Measurements from ENCODE around the gene CYP2W1. TPM values are rescaled to one million over a fixed set of nuclear protein-coding genes. Genes with fewer than 3 reads are reported as not detected.

CYP2W1 gene
- polyA plus RNA-seq, 1 donor (not counting 4 experiments of a cell fraction or from before 2014, with no cell fraction given) = 0.05 TPM

DNA sequence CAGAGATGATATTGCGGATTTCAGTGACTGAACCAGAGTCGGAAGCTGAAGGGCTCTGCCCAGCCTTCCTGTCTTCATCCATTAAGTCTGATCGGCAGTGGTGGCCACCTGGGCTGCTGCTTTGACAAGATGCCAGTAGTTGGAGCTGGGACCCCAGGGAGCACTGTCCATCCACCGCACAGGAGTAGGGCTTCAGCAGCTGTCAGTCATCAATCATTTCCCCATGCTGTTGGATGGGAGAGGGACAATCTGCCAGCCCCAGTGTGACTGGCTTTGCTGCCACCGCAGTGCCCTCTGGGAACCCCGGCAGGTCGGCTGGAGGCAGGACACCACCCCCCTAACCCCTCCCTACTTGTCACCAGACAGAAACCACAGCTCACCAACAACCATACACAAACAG, 38.4 kb downstream of the CYP2W1 start:
- H3K36me3 ChIP-seq (ENCODE audit: control insufficient read depth in 2 of 2, extremely low read depth in 1 of 2, insufficient read depth in 2 of 2, low read length in 2 of 2) = peaks cover 2 to 12% of the 10 kb centered on the region in 2 experiments
- no peak overlapping the region for H2AFZ ChIP-seq (ENCODE audit: control insufficient read depth, low read length)
- dilution Hi-C loops (cut with MboI; ENCODE audit: extremely low pct_ligation_motif_present, low sequenced_read_pairs) = no loop called here
- H3K79me2 ChIP-seq (ENCODE audit: control insufficient read depth, insufficient read depth, low read length) = peaks cover 48% of the 10 kb centered on the region
- H3K4me2 ChIP-seq (ENCODE audit: control insufficient read depth, extremely low read depth, insufficient read depth, low read depth, low read length) = no peak overlapping the region
- no peak for TF ChIP-seq EZH2 (IDR thresholded peaks at IDR 0.05; ENCODE audit: low read length)
- TF ChIP-seq, protein P1, sequence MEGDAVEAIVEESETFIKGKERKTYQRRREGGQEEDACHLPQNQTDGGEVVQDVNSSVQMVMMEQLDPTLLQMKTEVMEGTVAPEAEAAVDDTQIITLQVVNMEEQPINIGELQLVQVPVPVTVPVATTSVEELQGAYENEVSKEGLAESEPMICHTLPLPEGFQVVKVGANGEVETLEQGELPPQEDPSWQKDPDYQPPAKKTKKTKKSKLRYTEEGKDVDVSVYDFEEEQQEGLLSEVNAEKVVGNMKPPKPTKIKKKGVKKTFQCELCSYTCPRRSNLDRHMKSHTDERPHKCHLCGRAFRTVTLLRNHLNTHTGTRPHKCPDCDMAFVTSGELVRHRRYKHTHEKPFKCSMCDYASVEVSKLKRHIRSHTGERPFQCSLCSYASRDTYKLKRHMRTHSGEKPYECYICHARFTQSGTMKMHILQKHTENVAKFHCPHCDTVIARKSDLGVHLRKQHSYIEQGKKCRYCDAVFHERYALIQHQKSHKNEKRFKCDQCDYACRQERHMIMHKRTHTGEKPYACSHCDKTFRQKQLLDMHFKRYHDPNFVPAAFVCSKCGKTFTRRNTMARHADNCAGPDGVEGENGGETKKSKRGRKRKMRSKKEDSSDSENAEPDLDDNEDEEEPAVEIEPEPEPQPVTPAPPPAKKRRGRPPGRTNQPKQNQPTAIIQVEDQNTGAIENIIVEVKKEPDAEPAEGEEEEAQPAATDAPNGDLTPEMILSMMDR (optimal IDR thresholded peaks at IDR 0.05 in 1 of 3, IDR thresholded peaks at IDR 0.05 in 1 of 3, conservative IDR thresholded peaks at IDR 0.05 in 1 of 3; ENCODE audit: extremely low read depth in 1 of 3, insufficient read depth in 2 of 3, low read length in 3 of 3) = no peak
- H3K9ac ChIP-seq (ENCODE audit: control insufficient read depth, extremely low read depth, insufficient read depth, low read length) = no peak overlapping the region
- H3K9me1 ChIP-seq (ENCODE audit: control insufficient read depth, extremely low read depth, insufficient read depth, low read length) = no peaks in the 10 kb centered on the region
- no peak overlapping the region for H3K27ac ChIP-seq (ENCODE audit: control insufficient read depth, insufficient read depth, low read length)
- H3K9me3 ChIP-seq (ENCODE audit: control insufficient read depth, low read depth, low read length) = no peaks in the 10 kb centered on the region
- H3K4me3 ChIP-seq (ENCODE audit: control insufficient read depth in 2 of 3, extremely low read depth in 1 of 3, insufficient read depth in 2 of 3, low read depth in 1 of 3, low read length in 3 of 3) = no peak overlapping the region
- H4K20me1 ChIP-seq (ENCODE audit: control insufficient read depth, extremely low read depth, insufficient read depth, low read length) = peaks cover 13% of the 10 kb centered on the region
- DNase-seq (ENCODE audit: low read depth, low spot score) = no peak
- FAIRE-seq = no peak
- H3K4me1 ChIP-seq (ENCODE audit: control insufficient read depth, extremely low read depth, insufficient read depth, low read length) = no peaks in the 10 kb centered on the region
- no peaks in the 10 kb centered on the region for H3K27me3 ChIP-seq (ENCODE audit: control insufficient read depth, extremely low read depth, insufficient read depth, low read length)

DNA sequence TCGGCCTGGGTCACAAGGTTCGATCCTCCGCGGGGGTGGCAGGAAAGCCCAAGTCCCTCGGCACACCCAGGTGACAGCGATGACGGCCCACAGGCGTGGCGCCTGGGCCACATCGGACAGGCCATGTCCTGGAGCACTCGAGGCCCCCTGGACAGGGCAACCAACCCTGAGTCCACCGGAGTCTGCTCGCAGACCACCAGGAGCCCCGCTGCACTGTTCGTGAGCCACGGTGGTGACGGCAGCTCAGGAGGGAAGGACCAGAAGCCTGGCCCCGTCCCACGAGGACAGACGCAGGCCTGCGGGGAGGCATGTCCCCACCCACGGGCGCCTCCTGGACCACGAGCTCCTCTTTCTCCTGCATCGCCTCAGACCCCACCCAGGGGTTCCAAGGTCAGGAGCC, 39.0 kb downstream of the CYP2W1 start:
- peaks cover 2 to 12% of the 10 kb centered on the region in 2 experiments for H3K36me3 ChIP-seq (ENCODE audit: control insufficient read depth in 2 of 2, extremely low read depth in 1 of 2, insufficient read depth in 2 of 2, low read length in 2 of 2)
- H4K20me1 ChIP-seq (ENCODE audit: control insufficient read depth, extremely low read depth, insufficient read depth, low read length) = peaks cover 13% of the 10 kb centered on the region
- dilution Hi-C loops (cut with MboI; ENCODE audit: extremely low pct_ligation_motif_present, low sequenced_read_pairs) = no loop called here

More for the DNA sequence above, 39.0 kb downstream of the CYP2W1 start:
- Histone ChIP-seq H3K4me3 (ENCODE audit: control insufficient read depth in 2 of 3, extremely low read depth in 1 of 3, insufficient read depth in 2 of 3, low read depth in 1 of 3, low read length in 3 of 3) (no peak overlapping the region), H3K9ac (ENCODE audit: control insufficient read depth, extremely low read depth, insufficient read depth, low read length) (no peak overlapping the region), H3K9me3 (ENCODE audit: control insufficient read depth, low read depth, low read length) (no peaks in the 10 kb centered on the region), H2AFZ (ENCODE audit: control insufficient read depth, low read length) (no peak overlapping the region), H3K27ac (ENCODE audit: control insufficient read depth, insufficient read depth, low read length) (no peak overlapping the region), H3K27me3 (ENCODE audit: control insufficient read depth, extremely low read depth, insufficient read depth, low read length) (no peaks in the 10 kb centered on the region), H3K4me2 (ENCODE audit: control insufficient read depth, extremely low read depth, insufficient read depth, low read depth, low read length) (no peak overlapping the region), H3K9me1 (ENCODE audit: control insufficient read depth, extremely low read depth, insufficient read depth, low read length) (no peaks in the 10 kb centered on the region), H3K4me1 (ENCODE audit: control insufficient read depth, extremely low read depth, insufficient read depth, low read length) (no peaks in the 10 kb centered on the region), H3K79me2 (ENCODE audit: control insufficient read depth, insufficient read depth, low read length) (peaks cover 54% of the 10 kb centered on the region)
- no peak for FAIRE-seq
- no peak for TF ChIP-seq EZH2 (IDR thresholded peaks at IDR 0.05; ENCODE audit: low read length)
- TF ChIP-seq, protein P1 (optimal IDR thresholded peaks at IDR 0.05 in 1 of 3, IDR thresholded peaks at IDR 0.05 in 1 of 3, conservative IDR thresholded peaks at IDR 0.05 in 1 of 3; ENCODE audit: extremely low read depth in 1 of 3, insufficient read depth in 2 of 3, low read length in 3 of 3) = no peak
- no peak for DNase-seq (ENCODE audit: low read depth, low spot score)
